ENCODE results near the gene ERCC6.

GRCh38 chr10:49509771-49510303 is 29.1 kb downstream of the ERCC6 start:
- TF ChIP-seq CTCF (IDR thresholded peaks at IDR 0.05; ENCODE audit: insufficient read depth, low read length, poor library complexity, severe bottlenecking) = no peak
- no peak for TF ChIP-seq EZH2phosphoT487 (conservative IDR thresholded peaks at IDR 0.05; ENCODE audit: low read length)
